ENCODE data around the gene ADD1.

GRCh38 chr4:2796849-2797544, 46.6 kb upstream of the ADD1 start:
- no peak for TF ChIP-seq POLR2A (IDR thresholded peaks at IDR 0.05)
- no peak for TF ChIP-seq CTCF (IDR thresholded peaks at IDR 0.05)

Data from tibial nerve (tissue), 3 donors.